Measurements from ENCODE around the gene GAB2.

The GAB2 gene

DNA sequence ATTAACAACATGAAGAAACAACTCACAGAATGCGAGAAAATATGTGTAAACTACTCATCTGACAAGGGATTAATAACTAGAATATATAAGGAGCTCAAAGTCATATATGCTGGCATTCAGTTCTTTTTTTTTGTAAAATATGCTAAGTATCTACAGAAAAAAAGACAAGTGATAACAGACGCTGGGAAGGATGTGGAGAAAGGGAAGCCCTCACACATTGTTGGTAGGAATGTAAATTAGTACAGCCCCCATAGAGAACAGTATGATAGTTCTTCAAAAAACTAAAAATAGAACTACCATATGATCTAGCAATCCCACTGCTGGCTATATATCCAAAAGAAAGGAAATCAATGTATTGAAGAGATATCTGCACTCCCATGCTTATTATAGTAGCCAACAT, 13.8 kb downstream of the GAB2 start:
- DNase-seq (ENCODE audit: low read depth in 1 of 2, low spot score in 1 of 2): no peak

- DNase-seq (ENCODE audit: low read depth in 1 of 2, low spot score in 1 of 2): no peak
These were observed 14.8 kb downstream of the GAB2 start for GRCh38 chr11:78402847-78403246.

- no peak for DNase-seq (ENCODE audit: low read depth in 1 of 2, low spot score in 1 of 2)
These were observed 16.9 kb downstream of the GAB2 start for GRCh38 chr11:78400702-78401101.

DNA sequence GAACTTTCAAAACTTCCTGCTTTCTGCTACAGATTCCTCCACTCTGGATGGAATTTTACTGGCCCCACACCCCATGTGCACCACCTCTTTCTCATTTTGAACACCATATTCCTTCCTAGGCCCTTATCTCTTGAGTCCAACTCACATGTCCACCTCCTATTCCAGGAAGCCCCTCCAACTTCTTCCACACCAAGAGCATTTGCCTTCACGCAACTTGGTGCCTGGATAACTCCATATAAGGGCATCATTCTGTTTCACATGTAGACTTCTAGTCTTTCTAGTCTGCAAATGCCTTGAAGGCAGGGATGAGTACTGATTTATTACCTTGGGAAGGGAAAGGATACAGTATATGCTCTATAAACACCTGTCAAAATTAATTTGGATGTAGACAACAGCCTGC, 17.5 kb downstream of the GAB2 start:
- DNase-seq (ENCODE audit: low read depth in 1 of 2, low spot score in 1 of 2): no peak

GRCh38 chr11:78399136-78399535, 18.5 kb downstream of the GAB2 start:
- no peak for DNase-seq (ENCODE audit: low read depth in 1 of 2, low spot score in 1 of 2)

- DNase-seq (ENCODE audit: low read depth in 1 of 2, low spot score in 1 of 2): no peak
These were observed 18.9 kb downstream of the GAB2 start for GRCh38 chr11:78398715-78399114.

DNA sequence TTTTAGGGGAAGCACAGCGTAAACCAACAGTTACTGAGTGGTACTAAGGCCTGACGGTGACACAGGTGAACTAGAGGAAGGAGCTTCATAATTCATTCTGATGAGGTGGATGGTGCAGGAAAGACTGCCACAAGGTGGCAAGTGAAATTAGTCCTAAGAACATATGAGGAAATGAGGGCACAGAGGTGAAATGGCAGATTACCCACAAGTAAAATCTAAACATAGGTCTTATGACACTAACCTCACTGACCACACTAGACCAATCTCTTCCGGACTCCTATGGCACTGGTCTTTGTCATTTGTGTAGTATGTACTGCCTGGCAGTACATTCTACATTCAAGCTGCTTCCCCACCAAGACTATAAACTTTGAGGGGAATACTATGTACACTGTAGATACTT, 20.2 kb downstream of the GAB2 start:
- DNase-seq (ENCODE audit: low read depth in 1 of 2, low spot score in 1 of 2): no peak

- no peak for DNase-seq (ENCODE audit: low read depth in 1 of 2, low spot score in 1 of 2)
These were observed 22.0 kb downstream of the GAB2 start for GRCh38 chr11:78395597-78395996.

DNA sequence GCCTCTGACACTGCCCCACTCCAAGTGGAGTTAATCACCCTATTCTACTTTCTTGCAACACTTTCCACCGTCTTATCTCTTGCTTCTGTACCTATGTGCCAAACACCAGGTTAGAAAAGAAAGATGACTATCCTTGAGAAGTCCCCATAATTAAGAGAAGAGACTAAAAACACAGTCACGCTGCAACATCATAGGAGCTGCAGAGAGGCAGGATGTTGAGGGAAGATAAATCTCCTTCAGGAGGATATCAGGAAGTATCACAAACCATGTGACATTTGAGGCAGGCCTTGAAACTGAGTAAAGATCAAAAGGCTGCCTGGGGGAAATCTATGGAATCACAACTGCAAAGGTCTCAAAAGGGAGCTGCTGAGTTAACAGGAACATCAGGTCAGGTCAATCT, 24.8 kb downstream of the GAB2 start:
- DNase-seq (ENCODE audit: low read depth in 1 of 2, low spot score in 1 of 2): no peak

- DNase-seq (ENCODE audit: low read depth in 1 of 2, low spot score in 1 of 2): no peak
These were observed 26.2 kb downstream of the GAB2 start for GRCh38 chr11:78391424-78391823.

DNA sequence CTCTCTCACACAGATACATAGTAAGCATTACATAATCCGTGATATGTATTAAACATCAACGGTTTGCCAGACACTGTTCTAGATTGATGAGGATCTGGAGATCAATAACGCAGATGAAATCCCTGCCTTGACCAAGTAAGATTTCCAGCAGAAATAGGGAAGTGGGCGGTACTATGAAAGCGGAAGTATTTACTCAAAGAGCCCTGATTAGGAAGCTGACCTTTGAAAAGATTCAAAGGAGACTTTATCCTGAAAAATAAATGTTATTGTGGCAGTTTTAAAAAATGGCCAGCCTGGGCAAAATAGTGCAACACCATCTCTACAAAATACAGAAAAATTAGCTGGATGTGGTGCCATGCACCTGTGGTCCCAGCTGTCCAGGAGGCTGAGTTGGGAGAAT, 26.8 kb downstream of the GAB2 start:
- DNase-seq (ENCODE audit: low read depth in 1 of 2, low spot score in 1 of 2): no peak

DNA sequence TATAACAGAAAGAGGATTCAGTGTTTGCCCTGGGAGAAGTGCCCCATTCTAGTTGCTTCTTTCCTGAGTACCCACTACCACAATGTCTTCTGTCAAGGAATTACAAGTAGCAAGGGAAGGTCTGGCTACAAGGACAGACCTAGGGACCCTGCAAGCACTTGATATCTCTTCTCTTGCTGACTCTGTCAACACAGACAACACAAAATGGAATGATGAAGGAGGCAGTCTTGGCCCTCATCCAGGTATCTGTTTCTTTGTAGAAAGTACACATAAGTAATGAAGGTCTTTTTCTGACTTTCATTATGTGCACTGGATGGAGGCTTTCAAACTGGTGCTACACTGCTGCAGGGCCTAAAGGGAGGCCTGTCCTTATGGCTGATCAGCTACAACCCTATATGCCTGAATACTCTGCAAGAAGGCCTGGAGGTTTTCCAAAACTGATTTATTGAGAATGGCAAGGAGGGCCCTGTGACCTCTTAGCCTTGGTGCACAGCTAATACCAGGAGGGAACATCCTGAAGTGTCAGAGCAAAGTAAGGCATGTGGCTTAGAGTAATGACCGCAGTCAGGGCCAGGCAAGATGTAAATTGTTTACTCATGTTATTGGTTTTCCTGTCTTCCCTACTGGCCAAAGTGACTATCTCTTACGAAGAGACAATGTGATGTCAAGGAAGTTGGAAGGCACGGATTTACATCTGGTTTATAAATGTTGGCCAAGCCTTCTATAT, 31.2 kb downstream of the GAB2 start:
- no peak for DNase-seq (ENCODE audit: low read depth in 1 of 2, low spot score in 1 of 2)

- no peak for DNase-seq (ENCODE audit: low read depth in 1 of 2, low spot score in 1 of 2)
These were observed 32.4 kb downstream of the GAB2 start for GRCh38 chr11:78385205-78385604.

GRCh38 chr11:78384231-78384630, 33.4 kb downstream of the GAB2 start:
- DNase-seq (ENCODE audit: low read depth in 1 of 2, low spot score in 1 of 2): no peak

DNA sequence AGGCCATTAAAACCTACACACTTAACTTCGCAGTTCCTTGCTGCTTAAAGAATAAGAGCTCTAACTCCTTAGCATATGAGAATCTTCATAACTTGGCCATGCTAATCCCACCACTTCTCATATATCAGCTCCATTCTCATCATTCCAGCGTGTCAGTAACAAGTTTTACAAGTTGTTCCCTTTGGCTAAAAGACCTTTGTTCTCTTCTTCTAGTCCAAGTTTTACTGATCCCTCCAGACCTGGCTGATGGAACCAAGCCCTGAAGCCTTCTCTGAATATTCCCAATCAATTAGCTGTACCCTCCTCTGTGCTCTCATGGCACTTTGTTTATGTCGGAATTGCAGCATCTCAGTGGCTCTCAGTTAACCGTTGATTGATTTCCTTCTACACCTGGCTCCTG, 35.8 kb downstream of the GAB2 start:
- no peak for DNase-seq (ENCODE audit: low read depth in 1 of 2, low spot score in 1 of 2)

- DNase-seq (ENCODE audit: low read depth in 1 of 2, low spot score in 1 of 2): no peak
These were observed 37.0 kb downstream of the GAB2 start for GRCh38 chr11:78380615-78381051.

GRCh38 chr11:78379039-78379670, 38.5 kb downstream of the GAB2 start:
- DNase-seq (ENCODE audit: low read depth in 1 of 2, low spot score in 1 of 2): no peak

GRCh38 chr11:78377625-78378418, 39.8 kb downstream of the GAB2 start:
- no peak for DNase-seq (ENCODE audit: low read depth in 1 of 2, low spot score in 1 of 2)

- no peak for DNase-seq (ENCODE audit: low read depth in 1 of 2, low spot score in 1 of 2)
These were observed 40.8 kb downstream of the GAB2 start for GRCh38 chr11:78376858-78377257.

- DNase-seq (ENCODE audit: low read depth in 1 of 2, low spot score in 1 of 2): no peak
These were observed 42.7 kb downstream of the GAB2 start for GRCh38 chr11:78374917-78375316.

GRCh38 chr11:78373689-78374088, 43.9 kb downstream of the GAB2 start:
- DNase-seq (ENCODE audit: low read depth in 1 of 2, low spot score in 1 of 2): no peak

DNA sequence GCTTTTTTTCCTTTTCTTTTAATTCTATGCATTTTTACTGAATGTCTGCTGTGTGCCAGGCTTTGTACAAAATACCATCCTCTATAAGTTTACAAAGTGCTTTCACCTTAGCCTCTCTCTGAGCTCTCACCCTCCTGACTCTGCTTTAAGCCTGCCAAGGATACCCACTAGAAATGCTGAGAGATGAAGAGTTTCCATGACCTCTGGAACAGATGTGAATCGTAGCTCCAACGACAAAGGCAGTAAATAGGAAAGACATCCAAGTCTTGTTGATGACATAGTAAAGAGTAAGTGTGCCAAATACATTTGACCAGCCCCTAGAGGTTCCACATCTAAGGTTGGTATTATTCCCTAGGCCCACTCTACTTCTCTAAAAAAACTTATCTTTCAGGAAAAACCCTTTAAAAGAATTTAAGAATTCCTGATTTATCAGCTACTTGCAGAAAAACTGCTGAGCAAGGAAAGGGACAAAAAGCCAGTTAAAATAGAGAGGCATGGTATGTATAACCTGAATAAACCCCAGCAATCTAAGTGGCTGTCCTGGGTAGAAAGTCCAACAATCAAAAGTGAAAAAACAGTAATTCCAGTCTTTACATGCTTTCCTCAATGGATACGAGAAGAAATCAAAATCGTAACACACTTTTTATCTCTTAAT, 45.4 kb downstream of the GAB2 start:
- DNase-seq (ENCODE audit: low read depth in 1 of 2, low spot score in 1 of 2): no peak

All from activated CD4-positive, alpha-beta T cell treated with anti-CD3 and anti-CD28 coated beads, Interleukin-2, amount 50 U/mL, for 24 hours (primary cell).